GM21528 (cell line): ENCODE results near the gene ECE2.

Source experiments
- ATAC-seq: cut with Tn5 transposase; IDR thresholded peaks from one replicate; pipeline ENCODE4 v1.9.1; 2021; ENCODE audit warnings: mild to moderate bottlenecking, moderate library complexity; ENCODE audit not compliant: unreplicated experiment, low FRiP score

The ECE2 gene

DNA sequence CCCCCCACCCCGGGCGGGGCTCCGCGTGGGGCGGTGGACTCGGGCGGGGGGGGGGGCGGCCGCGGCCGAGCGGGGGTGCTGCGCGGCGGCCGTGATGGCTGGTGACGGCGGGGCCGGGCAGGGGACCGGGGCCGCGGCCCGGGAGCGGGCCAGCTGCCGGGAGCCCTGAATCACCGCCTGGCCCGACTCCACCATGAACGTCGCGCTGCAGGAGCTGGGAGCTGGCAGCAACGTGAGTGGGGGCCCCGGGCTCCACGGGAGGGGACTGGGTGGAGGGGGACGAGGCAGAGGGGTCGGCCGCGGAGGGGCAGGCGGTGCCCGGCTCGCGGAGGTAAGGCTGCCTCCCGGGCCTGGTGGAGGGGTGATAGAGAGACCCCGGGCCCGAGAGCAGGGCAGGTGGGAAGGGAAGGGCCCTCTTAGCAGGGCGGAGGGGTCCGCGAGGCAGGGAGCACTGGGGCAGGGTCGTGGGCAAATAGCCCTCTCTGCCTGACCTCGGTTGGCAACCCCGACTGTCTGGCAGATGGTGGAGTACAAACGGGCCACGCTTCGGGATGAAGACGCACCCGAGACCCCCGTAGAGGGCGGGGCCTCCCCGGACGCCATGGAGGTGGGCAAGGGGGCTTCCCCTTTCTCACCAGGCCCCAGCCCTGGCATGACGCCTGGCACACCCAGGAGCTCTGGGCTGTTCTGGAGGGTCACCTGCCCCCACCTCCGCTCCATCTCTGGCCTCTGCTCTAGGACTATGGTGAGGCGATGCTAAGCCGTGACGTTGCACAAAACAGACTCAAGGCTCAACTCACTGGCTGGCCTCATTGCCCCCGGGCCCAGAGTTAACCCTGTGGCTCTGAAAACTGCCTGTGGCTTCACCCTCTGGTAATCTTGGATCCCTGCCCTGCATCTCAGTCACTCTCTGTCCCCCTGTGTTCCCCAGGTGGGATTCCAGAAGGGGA is at the start of gene ECE2:
Gene ECE2 (plus strand): TSS at position 62 of the 950 bp plus-strand sequence. CDS start 132 bp downstream, at position 194.
- ATAC-seq = no peak

DNA sequence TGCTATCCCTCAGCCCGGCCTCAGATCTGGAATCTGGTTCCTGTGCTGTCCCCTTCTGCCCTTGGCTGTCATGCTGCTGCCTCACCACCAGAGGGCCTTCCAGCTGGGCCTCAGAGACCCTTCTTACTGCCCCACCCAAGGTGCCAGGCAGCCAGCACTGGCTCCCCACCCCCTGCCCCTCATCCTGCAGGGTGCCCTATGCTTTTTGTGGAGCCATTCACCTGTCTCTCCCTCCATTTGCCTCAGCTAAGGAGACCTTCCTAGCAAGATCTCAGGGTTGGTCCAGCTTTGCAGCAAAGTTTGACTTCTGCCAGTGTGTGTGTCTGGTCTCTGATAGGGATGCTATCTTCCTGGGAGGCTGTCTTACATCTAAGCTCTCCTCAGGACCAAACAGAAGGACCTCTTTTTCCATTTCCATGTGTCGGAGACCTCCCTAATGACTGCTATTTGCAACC is 48.3 kb upstream of the ECE2 start:
- ATAC-seq = no peak

DNA sequence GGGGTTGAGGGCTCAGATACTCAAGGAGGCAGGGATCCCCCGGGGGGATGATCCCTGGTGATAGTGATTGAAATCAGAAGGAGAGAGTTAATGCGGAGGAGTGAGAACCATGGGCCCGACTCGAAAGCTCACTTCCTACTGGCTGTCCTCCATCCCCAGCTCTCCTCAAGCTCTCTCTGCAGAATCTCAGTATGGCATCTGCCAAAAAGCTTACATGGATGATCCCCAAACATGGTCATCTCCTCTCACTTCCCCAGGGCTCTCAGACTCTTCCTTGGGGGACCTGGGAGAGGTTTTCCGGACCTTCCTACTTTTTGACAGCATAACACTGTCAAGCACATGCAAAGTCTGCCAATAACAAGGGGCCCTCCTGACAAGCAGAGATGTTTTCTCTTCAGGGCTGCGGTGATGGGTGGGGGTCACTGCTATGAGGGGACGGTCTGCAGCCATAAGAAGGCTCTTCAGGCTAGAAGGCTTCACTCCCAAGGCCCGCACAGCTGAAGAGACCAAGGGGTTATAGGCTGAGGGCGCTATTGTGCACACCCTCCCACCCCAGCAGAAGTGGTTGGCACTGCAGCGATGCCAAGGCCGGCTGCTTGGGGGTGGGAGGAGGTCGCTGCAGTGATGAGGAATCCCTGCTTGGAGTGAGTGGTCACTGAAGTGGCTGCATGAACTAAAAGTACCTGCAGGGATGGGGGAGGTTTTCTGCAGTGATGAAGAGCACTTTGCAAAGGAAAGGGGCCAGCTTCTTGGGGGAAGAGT is 47.3 kb upstream of the ECE2 start:
- ATAC-seq = no peak

DNA sequence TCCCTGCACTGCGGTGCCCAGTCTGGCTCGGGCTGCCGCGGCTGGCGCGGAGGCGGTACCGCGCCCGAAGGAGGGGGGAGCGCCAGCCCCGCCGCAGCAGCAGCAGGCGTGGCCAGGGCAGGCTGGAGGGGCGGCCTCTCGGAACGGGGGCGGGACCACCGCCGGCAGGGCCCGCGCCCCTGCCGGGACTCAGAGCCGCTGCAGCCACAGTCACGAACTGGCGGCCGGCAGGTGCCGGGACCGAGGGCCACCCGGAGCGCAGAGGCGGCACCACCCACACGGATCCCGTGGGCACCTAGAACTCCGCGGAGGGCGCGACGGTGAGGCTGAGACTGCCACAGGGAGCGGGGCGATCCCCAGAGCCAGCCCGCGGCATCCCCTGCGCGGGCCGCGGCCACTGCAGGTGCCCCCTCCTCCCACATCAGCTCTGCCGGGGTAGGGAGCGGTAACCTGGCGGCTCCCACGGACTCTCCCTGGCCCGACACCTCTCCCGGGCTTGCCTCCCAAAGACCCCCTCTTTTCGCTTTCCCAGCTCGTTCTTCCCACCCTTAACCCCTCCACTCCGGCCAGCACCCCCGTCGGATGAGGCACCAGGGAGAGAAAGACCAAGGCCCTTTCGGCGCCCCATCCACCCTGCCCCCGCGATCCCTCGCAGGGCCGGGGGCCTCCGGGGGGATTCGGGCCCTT is 46.3 kb upstream of the ECE2 start, which contains the start of gene VWA5B2:
Gene VWA5B2 (plus strand): TSS at position 192 of the 687 bp plus-strand sequence. CDS start 944 bp downstream, outside the sequence.
- peak; percentile 77 for ATAC-seq

DNA sequence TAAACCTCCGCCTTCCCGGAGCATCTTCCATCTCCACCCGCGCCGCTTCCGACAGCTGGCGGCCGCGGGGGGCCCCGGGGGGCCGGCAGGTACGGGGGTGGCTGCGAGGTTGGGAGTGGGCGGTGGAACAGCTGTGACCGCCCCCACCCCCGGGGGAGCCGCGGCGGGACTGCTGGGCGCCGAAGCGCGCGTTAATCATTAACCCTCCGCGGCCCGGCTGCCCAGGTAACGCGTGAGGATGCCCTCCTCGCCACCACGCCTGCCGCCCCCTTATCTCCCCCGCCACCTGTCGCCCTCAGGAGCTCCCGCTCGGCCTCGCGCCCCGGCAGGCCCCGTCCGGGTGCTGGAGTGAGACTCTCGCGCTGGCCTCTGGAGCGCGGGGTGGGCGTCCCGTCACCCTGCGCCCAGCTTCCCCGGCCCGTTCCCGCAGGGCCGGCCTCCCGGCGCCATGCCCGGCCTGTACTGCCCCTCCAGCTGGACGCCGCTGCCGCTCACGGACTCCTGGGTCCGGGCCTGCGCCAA is 45.7 kb upstream of the ECE2 start:
- ATAC-seq = no peak

DNA sequence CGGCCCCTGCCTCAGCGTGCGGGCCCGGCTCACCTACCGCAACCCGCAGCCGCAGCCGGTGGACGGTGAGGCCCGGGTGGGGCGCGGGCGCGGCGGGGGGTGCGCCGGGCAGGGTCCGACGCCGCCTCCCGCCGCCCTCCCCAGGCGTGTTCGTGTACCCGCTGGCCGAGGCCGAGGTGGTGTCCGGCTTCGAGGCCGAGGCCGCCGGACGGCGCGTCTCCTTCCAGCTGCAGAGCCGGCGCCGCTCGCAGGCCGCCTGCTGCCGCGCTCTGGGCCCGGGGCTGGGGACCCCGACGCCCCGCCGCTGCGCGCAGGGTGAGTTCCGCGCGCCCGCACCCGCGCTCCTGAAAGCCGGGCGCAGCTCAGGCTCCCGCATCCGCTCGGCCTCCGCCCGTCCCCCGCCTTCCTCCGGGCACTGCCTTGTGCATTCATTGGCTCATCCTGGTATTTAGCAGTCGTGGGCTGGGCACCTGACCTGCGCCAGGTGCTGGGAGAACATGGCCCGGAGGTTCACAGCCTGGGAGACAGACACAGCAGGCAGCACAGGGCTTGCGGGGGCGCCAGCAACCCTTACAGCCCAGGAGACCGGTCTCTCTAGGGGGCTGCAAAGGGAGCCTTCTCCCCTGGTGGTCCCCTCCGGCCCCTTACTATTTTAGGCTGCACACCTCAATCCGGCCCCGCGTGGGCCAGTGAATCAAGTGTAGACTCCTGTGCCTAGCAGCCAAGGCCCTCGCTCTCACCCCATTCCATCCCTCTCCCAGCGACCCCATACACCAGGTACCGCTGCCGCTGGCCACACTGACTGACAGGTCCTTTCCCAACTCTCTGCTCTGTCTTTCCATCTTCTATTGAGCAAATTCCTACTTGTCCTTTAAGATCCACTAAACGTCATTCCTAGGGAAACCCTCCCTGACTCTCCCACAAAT is 45.0 kb upstream of the ECE2 start:
- ATAC-seq = no peak

DNA sequence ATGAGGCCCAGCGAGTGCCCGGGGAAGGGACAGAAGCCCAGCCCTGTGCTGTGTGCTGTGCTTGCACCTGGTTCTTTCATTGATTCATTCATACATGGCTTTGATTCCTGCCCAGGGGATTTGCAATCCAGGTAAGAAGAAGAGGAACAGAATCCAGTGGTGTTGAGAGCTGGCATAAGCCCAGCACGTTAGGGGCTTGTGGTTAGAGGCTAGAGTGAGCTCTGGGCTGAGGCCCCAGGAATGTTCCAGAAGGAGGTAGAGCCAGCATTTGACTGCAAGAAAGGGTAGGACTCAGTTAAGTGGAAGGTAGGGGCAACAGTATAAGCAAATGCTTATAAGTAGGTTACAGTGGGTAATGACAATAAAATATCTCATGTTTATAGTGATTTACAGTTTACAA is 44.2 kb upstream of the ECE2 start:
- no peak for ATAC-seq

DNA sequence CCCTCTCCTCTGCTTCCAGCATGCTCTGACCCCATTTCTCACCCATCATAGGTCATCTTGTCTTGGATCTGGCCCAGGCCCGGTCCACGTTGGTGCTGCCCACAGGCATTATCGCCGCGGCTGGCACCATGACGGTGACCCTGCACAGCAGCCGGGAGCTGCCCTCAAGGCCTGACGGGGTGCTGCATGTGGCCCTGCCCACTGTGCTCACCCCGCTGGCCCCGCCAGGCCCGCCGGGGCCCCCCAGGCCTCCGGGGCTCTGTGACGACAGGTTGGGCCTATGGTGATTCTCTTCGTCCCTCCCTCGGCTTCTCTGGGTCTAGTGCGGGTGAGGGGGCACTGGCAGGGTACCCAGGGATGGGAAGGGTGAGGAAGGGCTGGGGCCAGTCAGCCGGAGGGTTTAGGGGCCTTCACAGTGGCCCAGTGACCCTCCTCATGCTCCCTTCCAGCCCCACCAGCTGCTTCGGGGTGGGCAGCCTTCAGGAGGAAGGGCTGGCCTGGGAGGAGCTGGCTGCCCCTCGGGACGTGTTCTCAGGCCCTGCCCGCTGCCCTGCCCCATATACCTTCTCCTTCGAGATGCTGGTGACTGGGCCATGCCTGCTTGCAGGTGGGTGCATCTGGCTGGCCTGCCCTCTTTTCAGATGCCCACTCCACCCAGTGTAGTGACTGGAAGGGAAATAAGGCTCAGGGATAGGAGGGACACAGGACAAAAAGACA is 42.5 kb upstream of the ECE2 start:
- no peak for ATAC-seq

DNA sequence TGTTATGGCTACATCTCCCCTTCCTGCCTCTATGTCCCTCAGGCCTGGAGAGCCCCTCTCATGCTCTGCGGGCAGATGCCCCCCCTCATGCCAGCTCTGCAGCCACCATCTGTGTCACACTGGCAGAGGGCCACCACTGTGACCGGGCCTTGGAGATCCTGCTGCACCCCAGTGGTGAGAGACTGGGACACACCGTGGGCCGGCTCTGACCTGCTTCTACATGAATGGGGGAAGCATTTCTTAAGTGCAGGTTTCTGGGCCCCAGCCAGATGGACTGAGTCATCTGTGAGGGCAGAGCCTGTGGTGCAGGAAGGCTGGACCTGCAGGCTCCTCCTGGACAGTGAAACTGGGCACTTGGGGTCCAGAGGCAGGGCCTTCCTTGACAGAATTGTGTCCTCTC is 41.6 kb upstream of the ECE2 start:
- ATAC-seq = no peak

DNA sequence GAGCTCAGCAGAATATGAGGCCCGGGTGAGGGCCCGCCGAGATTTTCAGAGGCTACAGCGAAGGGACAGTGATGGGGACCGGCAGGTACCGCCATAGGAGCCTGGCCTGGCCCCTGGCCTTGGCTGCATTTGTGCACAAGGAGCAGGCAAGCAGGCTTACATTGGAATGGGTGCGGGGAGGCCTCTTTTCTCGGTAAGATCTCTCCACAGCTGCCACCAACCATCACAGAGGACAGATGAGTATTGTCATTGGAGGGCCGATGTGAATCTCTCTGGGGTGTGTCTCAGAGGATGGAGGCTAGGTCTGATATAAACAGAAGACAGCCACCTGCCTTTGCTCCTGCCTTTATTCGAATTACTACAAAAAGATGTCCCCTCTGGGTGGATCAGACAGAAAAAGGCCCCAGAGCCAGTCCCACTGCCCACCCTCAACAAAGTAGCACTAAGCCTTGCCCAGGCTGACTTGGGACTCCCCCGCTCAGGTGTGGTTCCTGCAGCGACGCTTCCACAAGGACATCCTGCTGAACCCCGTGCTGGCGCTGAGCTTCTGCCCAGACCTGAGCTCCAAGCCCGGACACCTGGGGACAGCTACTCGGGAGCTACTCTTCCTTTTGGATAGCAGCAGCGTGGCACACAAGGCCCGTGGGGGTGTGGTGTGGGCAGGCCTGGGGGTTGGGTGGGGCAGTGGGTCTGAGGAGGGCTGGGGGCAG is 41.0 kb upstream of the ECE2 start:
- no peak for ATAC-seq

DNA sequence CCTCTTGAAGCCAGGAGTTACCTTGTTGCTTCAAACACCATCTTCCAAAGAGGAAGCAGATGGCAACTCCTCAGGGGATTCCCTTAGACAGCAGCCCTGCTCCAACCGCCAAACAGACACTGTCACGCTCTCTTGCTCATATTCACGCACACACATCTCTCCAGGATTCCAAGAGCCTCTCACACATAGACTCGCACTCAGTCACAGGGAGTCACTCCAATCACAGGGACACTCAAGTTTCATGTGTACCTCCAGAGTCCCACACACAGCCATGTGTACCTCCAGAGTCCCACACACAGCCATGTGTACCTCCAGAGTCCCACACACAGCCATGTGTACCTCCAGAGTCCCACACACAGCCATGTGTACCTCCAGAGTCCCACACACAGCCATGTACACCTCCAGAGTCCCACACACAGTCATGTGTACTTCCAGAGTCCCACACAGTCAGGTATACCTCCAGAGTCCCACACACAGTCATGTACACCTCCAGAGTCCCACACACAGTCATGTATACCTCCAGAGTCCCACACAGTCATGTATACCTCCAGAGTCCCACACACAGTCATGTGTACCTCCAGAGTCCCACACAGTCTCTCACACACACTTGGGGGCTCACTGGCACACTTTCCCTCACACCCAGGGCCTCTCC is 40.3 kb upstream of the ECE2 start:
- no peak for ATAC-seq

DNA sequence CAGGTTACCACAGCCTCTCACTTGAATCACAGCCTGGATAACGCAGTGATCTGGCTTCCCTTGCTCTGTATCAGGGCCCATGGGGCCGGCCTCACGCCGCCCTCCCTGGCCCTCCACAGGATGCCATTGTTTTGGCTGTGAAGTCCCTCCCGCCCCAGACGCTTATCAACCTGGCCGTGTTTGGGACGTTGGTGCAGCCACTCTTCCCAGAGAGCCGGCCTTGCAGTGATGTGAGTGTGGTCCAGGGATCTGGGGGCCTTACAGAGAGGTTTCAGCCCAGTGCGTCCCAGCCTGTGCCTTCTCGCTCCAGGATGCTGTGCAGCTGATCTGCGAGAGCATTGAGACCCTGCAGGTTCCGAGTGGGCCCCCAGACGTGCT is 39.8 kb upstream of the ECE2 start:
- no peak for ATAC-seq

DNA sequence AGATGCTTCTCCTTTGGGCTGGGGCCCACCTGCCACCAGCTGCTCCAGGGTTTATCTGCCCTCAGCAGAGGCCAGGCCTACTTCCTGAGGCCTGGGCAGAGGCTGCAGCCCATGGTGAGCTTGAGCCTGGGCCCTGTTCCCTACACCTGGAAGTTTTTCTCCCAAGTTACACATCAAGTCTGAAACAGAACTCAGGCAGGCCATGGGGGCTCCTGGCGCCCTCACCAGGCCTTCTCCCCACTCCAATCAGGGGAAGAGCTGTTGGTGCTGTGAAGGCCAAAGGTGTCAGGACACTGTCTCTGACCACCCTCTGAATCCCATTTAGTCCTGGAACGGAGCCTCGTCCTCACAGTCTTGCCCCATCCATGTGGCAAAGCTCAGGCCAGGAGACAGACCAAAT is 39.2 kb upstream of the ECE2 start:
- ATAC-seq = no peak

DNA sequence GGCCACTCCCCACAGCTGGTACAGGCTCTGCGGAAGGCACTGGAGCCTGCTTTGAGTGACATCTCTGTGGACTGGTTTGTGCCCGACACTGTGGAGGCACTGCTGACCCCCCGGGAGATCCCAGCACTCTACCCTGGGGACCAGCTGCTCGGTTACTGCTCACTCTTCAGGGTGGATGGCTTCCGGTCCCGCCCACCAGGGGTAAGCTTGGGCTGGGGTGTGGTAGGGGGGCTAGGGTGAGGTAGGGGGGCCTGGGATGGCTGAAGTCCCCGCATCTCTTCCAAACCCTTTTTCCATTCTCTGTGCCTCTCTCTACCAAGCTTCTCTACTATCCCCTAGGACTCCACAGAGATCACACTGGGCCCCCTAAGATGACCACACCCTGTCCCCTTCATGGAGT is 38.6 kb upstream of the ECE2 start:
- ATAC-seq = no peak

DNA sequence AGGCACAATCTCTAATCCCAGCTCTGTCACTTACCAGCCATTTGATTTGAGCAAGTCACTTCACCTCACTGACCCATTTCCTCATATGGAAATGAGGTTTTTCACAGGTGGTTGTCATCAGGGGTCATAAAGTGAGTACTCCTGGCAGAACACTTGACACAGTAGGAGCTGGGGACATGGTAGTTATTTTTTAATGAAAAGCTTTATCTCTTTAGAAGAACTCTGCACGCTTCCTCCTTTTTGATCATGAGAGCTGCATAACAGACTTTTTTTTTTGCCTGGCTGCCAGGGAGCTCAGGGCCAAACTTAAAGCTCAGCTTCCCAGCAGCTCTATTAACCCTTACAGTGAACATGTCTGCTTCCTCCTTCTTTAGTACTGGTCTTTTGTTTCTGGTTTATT is 38.0 kb upstream of the ECE2 start:
- no peak for ATAC-seq

DNA sequence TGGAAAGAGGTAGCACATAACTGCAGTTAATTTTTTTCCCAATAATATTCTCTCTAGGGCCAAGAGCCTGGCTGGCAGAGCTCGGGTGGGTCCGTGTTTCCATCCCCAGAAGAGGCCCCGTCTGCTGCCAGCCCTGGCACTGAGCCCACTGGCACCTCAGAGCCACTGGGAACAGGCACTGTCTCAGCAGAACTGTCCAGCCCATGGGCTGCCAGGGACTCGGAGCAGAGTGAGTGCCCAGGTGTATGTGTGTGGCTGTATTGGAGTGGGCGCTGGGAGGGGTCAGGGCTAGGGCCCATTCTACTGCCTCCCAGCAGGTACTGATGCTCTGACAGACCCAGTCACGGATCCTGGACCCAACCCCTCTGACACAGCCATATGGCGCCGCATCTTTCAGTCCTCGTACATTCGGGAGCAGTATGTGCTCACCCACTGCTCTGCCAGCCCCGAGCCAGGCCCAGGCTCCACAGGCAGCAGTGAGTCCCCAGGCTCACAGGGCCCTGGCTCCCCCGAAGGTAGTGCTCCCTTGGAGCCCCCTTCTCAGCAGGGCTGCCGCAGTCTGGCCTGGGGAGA is 37.5 kb upstream of the ECE2 start:
- ATAC-seq = no peak

DNA sequence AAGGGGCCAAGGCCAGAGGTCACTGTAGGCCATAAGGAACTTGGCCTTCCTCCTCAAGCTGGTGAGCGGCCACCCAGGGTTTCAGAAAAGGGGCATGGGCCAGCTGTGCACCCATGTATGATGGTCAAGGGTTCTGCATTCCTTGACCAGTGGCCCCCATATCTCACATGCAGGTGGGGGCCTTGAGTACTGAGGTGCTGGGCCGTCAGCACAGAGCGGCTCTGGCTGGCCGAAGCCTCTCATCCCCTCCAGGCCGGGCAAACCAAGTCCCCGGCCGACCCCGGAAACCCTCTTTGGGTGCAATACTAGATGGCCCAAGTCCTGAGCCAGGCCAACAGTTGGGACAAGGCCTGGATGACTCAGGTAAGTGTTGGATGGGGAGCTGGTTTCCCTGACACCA is 36.6 kb upstream of the ECE2 start:
- ATAC-seq = no peak

DNA sequence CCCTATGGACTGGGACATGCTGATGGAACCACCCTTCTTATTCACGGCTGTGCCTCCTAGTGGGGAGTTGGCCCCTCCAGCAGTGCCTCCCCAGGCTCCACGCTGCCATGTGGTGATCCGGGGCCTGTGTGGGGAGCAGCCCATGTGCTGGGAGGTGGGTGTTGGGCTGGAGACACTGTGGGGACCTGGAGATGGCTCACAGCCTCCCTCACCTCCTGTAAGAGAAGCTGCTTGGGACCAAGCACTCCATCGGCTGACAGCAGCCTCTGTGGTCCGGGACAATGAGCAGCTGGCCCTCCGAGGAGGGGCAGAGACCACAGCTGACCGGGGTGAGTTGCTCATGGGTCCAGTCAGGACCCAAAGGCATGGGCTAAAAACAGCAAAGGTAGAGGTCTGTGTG is 36.1 kb upstream of the ECE2 start:
- ATAC-seq = no peak
